ENCODE measurements around the gene DESI2. TPM values are rescaled to one million over a fixed set of nuclear protein-coding genes. Genes with fewer than 3 reads are reported as not detected.

Gene DESI2
- total RNA-seq, 1 experiment from 2014 or later, result 44.6 TPM

GRCh38 chr1:244751271-244751895 lies 98.5 kb downstream of the DESI2 start:
- no peak for ATAC-seq
- Histone ChIP-seq H3K4me3 (replicated peaks in 1 of 2; ENCODE audit: low read depth in 1 of 2, low read length in 2 of 2) (no peak overlapping the region), H4K20me1 (ENCODE audit: insufficient read depth) (no peaks in the 10 kb centered on the region), H2AFZ (ENCODE audit: low read depth, low read length, poor library complexity, severe bottlenecking) (no peak overlapping the region), H3K9me3 (ENCODE audit: control insufficient read depth in 1 of 2, insufficient read depth in 1 of 2, low read depth in 1 of 2, low read length in 2 of 2) (no peaks in the 10 kb centered on the region), H3K9me2 (ENCODE audit: insufficient read depth) (no peaks in the 10 kb centered on the region), H3K27me3 (ENCODE audit: insufficient read depth, low read length) (no peaks in the 10 kb centered on the region), H3K36me3 (ENCODE audit: control insufficient read depth in 1 of 2, insufficient read depth in 2 of 2, low read length in 2 of 2) (no peaks in the 10 kb centered on the region), H3K9ac (ENCODE audit: low read length) (no peak overlapping the region), H3K4me2 (ENCODE audit: low read length) (no peak overlapping the region), H3K27ac (ENCODE audit: low read depth, low read length) (no peak overlapping the region), H3K79me2 (ENCODE audit: insufficient read depth, low read length) (no peaks in the 10 kb centered on the region), H3K4me1 (ENCODE audit: control insufficient read depth in 1 of 2, insufficient read depth in 2 of 2, low read length in 2 of 2) (no peaks in the 10 kb centered on the region)
- CTCF ChIA-PET, result no interaction called here
- TF ChIP-seq JUND (IDR thresholded peaks at IDR 0.05) (no peak), EGR1 (IDR thresholded peaks at IDR 0.05; ENCODE audit: low read depth) (no peak), EZH2 (IDR thresholded peaks at IDR 0.05) (no peak), ZBTB33 (IDR thresholded peaks at IDR 0.05; ENCODE audit: extremely low read depth, insufficient replicate concordance, low read length) (no peak), RAD21 (IDR thresholded peaks at IDR 0.05; ENCODE audit: low read depth) (no peak), ZFX (IDR thresholded peaks at IDR 0.05) (no peak), SIN3A (IDR thresholded peaks at IDR 0.05; ENCODE audit: low read depth) (no peak), MAX (IDR thresholded peaks at IDR 0.05) (no peak), ELF1 (IDR thresholded peaks at IDR 0.05; ENCODE audit: borderline replicate concordance, low read depth) (no peak), ATF3 (IDR thresholded peaks at IDR 0.05) (no peak), FOSL1 (IDR thresholded peaks at IDR 0.05; ENCODE audit: low read depth) (no peak), SRF (IDR thresholded peaks at IDR 0.05; ENCODE audit: low read depth) (no peak), TCF7L2 (IDR thresholded peaks at IDR 0.05; ENCODE audit: borderline replicate concordance, extremely low read depth, insufficient read depth, insufficient read length) (no peak), EZH2phosphoT487 (IDR thresholded peaks at IDR 0.05; ENCODE audit: borderline replicate concordance) (no peak)
- no peak for DNase-seq (ENCODE audit: low read depth, low spot score)
- POLR2A ChIA-PET, result no interaction called here
- BruUV-seq (replicated peaks), result no TSS peak
- RAD21 ChIA-PET (ENCODE audit: low non-redundant PET in 1 of 2, low total read pairs in 2 of 2, uncharacterized antibody in 2 of 2, unreplicated experiment in 2 of 2), result no interaction called here
- intact Hi-C loops (cut with micrococcal nuclease), result no loop called here

Measured in HCT116 (cell line).